OCI-LY7 (cell line): ENCODE data around the gene MTG1.

Experiments used
- CTCF ChIP-seq: fragments of 200-600 bp; sonication (generic); conservative IDR thresholded peaks from 2 replicates; pipeline ENCODE4 v1.5.1; 2014; ENCODE audit warnings: mild to moderate bottlenecking, antibody characterized with exemption, low read length, moderate library complexity, mixed read lengths
- EZH2phosphoT487 ChIP-seq: fragments of 200-600 bp; sonication (generic); IDR thresholded peaks from 2 replicates; pipeline ENCODE4 v1.6.1; 2018; ENCODE audit warnings: low read depth, borderline replicate concordance, mild to moderate bottlenecking, mixed run types, antibody characterized with exemption, low read length, moderate library complexity, mixed read lengths

DNA sequence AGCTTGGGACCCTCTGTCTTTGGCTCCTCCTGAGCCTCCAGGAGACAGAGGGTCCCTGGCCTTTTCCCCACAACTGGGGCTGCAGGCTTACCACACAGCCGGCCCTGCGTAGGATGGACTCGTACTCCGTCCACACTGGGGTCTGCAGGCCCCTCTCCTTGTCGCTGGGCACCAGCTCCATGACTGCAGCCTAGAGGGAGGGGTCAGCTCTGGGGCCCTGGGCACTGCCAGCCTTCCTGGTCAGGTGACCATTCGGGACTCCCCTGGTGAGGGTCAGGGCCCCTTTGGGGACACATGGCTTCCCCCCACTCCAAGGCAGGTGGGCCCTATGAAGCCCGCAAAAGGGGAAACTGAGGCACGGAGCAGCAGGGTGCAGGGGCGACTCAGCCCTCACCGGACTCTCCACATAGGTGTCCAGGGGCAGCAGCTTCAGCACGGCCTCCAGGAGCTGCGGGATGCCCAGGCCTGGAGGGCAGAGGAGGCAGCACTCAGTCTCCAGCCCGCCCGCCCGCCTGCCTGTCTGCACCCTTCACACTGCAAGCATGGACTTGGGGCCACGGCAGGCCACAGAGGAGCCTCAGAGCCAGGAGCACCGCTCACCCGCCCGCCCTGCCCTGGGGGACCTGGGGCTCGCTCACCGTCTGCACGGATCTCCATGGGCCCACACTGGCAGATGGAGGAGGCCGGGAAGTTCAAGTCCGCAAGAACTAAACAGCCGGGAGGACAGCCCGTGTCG, 37.2 kb upstream of the MTG1 start:
- no peak for TF ChIP-seq CTCF
- TF ChIP-seq EZH2phosphoT487 = no peak
